BJ (cell line): ENCODE measurements around the gene TBC1D9. TPM values are rescaled to one million over a fixed set of nuclear protein-coding genes. Genes with fewer than 3 reads are reported as not detected.

Source experiments
- CTCF ChIA-PET: fragments of 350-600 bp; formaldehyde crosslinking; extraction: SDS; loops from one replicate; lab custom pipeline; 2021; ENCODE audit warnings: antibody characterized with exemption, inconsistent platforms; lab: Yijun Ruan, JAX
- POLR2A ChIA-PET: fragments of 300-600 bp; sonication (Branson Sonifier 250); formaldehyde crosslinking; extraction: SDS; loops from one replicate; lab custom pipeline; 2021; ENCODE audit warnings: antibody characterized with exemption; lab: Charles Lee
- DNase-seq: peaks from one replicate; pipeline ENCODE4 v3.0.0-alpha.2; 2011; ENCODE audit warnings: low read depth
- H3K27me3 ChIP-seq: 2 replicates; pipeline ENCODE4 v1.6.0; 2011; ENCODE audit warnings: low read length; ENCODE audit not compliant: control insufficient read depth, insufficient read depth
- H3K36me3 ChIP-seq: 2 replicates; pipeline ENCODE4 v1.5.1; 2011; ENCODE audit warnings: low read length; ENCODE audit not compliant: control insufficient read depth, insufficient read depth
- H3K4me3 ChIP-seq: 2 replicates; pipeline ENCODE4 v1.5.1; 2011; ENCODE audit warnings: low read depth, mild to moderate bottlenecking, control low read depth, low read length
- CTCF ChIP-seq: IDR thresholded peaks from 2 replicates; pipeline ENCODE4 v1.5.1; 2011; ENCODE audit warnings: low read depth, mild to moderate bottlenecking, control low read depth, inconsistent platforms, low read length, moderate library complexity; ENCODE audit not compliant: insufficient read depth
- polyA plus RNA-seq: library from polyadenylated mRNA; depleted of rRNA; stranded (reverse); fragments of >200 nt; gene quantifications from 2 replicates; pipeline ENCODE4 v1.2.3, GENCODE V29; 2011

TBC1D9 gene
- polyA plus RNA-seq, 1 experiment = 12.0 TPM

DNA sequence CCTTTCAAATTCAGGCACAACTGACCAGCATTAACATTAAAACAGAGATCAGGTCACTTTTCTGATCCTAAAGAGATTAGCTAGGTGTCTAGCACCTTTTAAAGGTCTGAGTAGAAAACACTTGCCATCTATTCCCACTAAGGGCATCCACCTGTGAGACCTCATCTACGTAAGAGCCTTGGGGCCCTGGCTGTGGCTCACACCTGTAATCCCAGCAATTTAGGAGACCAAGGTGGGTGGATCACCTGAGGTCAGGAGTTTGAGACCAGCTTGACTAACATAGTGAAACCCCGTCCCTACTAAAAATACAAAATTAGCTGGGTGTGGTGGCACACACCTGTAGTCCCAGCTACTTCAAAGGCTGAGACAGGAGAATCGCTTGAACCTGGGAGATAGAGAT, 11.8 kb downstream of the TBC1D9 start:
- Histone ChIP-seq H3K4me3 (no peak overlapping the region), H3K27me3 (no peaks in the 10 kb centered on the region), H3K36me3 (no peaks in the 10 kb centered on the region)
- no peak for TF ChIP-seq CTCF
- ChIA-PET POLR2A (no interaction called here), CTCF (interaction anchor here (0.6 to 1.0 kb wide), 2 partner anchors 12 to 1641 kb away, joined by 3 read pairs; no protein-coding TSS in a partner anchor)
- DNase-seq = no peak

DNA sequence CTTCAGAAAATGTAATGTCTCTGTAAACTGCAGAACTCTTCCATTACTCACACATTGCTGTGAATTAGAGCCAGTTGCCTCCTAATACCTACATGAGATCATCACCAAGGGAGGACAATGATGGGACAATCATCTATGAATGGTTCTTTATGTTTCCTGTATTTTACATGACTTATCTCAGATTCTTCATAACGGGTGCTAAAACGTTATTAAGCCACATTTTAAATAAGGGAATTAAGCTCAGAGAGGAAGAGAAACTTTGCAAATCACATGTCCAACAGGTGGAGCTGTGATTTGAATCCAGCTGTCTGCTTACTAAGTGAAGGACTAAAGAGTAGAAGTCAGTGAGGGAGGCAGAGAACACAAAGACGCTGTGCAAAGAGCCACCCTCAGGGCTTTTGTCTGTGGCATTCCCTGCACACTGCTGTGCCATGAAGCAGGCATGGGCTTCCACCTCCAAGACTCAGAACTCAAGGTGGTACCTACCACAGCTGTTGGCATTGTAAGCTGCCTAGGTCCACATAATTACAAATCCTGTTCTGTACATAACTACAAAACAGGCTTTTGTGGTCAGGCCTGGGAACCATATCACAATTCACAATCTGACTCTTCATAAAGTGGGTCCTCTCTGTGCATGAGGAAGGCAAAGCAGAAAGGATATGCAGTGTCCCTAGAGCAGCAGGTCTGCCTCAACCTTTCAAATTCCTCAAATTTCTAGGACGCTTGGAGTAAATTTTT, 12.8 kb downstream of the TBC1D9 start:
- no peak for DNase-seq
- H3K27me3 ChIP-seq = no peaks in the 10 kb centered on the region
- CTCF ChIA-PET = no interaction called here
- no peaks in the 10 kb centered on the region for H3K36me3 ChIP-seq
- POLR2A ChIA-PET = no interaction called here
- no peak overlapping the region for H3K4me3 ChIP-seq
- peak; percentile 35; the same call in 1 of the 2 replicates for TF ChIP-seq CTCF

DNA sequence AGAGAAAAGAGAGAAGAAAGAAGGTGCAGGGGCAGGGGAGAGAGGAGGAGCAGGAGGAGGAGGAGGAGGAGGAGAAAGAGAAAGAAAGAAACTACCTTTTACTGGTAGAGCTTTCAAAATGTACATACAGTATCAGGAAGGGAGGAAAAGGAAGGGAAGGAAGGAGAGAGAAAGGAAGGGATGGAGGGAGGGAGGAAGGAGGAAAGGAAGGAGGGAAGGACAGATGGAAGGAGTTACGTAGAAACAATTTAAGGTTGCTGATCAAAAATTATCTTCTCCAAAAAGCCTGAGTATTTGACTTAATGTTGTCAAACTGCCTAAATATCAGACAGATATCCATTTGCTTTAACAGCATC, 13.4 kb downstream of the TBC1D9 start:
- CTCF ChIA-PET = interaction anchor here (0.6 kb wide), 1 partner anchor 67 kb away, joined by 3 read pairs; no protein-coding TSS in a partner anchor
- POLR2A ChIA-PET = no interaction called here

DNA sequence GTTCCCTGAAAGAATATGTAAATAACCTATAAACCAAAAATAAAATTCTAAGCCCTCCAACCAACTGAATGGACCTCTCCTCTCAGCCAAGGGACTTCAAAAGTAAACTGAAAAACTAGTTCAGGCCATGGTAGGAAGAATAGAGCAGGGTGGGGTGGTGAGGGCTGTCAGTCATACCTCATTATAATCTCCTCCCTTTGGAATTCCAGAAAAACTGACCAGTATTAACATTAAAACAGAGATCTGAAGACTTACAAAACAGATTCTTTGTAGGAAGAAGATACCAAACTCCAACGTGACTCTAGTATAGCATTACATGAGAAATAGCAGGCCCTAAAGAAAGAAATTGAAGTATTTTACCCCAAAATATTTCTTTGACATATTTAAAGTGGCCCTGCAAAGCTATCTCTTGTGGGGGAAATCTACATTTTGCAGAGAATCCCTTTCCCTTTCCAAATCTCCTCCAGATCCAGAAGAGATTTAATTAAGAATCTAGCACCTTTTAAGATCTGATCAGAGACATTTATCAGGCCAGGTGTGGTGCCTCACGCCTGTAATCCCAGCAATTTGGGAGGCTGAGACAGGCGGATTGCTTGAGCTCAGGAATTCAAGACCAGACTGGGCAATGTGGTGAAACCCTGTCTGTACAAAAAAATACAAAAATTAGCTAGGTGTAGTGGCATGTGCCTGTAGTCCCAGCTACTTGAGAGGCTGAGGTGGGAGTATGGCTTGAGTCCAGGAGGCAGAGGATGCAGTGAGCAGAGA, 15.1 kb downstream of the TBC1D9 start:
- ChIA-PET CTCF (no interaction called here), POLR2A (no interaction called here)
- TF ChIP-seq CTCF = no peak
- Histone ChIP-seq H3K4me3 (no peak overlapping the region), H3K27me3 (no peaks in the 10 kb centered on the region), H3K36me3 (no peaks in the 10 kb centered on the region)
- DNase-seq = no peak

More for the DNA sequence above, 13.4 kb downstream of the TBC1D9 start:
- H3K27me3 ChIP-seq = no peaks in the 10 kb centered on the region
- no peak for TF ChIP-seq CTCF
- H3K36me3 ChIP-seq = no peaks in the 10 kb centered on the region
- DNase-seq = no peak
- H3K4me3 ChIP-seq = no peak overlapping the region

- Histone ChIP-seq H3K36me3 (no peaks in the 10 kb centered on the region), H3K27me3 (no peaks in the 10 kb centered on the region), H3K4me3 (no peak overlapping the region)
- CTCF ChIA-PET = interaction anchor here (0.9 kb wide), 1 partner anchor 16 kb away, joined by 3 read pairs; the partner anchor contains the start of gene TBC1D9
- POLR2A ChIA-PET = no interaction called here
- DNase-seq = no peak
- TF ChIP-seq CTCF = no peak
These were observed 15.8 kb downstream of the TBC1D9 start for GRCh38 chr4:140740422-140740821.
